ENCODE measurements around the gene C2CD4B.

Gene C2CD4B

DNA sequence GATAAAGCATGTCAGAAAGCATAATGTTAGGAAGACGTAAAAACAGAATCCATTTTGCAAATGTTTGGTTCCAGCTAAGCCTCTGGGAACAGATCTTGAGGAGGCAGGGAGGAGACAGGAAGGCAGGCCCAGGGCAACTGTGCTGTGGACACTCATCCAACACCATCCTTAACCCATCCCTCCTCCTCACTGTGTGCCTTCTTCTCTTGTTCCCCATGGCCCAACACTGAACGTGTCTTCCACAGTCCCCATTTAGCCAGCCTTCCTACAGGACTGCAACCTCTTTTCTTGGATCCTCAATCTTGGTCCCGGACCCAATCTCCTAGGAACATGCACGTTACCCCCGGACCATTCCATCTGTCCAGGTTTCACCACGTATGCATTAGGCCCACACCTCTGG is 15.4 kb downstream of the C2CD4B start:
- DNase-seq, result no peak

DNA sequence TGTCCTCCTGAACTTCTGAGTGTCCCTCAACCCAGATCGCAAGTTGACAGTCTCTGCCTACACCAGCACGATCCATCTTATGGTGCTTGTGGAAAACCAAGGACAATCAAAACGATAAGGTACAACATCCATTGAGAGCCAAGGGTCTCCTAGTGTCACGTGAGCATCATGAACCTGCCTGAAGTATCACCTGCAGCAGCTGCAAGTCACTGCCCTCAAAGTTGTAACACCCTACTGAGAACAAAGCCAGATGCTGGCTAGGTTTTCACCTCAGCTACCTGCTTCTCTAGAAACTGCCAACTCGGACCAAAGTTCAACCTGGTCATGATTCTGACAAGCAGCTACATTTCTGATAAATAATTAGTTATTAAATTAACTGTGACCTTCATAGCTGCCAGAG is 17.5 kb downstream of the C2CD4B start:
- DNase-seq, result no peak

DNA sequence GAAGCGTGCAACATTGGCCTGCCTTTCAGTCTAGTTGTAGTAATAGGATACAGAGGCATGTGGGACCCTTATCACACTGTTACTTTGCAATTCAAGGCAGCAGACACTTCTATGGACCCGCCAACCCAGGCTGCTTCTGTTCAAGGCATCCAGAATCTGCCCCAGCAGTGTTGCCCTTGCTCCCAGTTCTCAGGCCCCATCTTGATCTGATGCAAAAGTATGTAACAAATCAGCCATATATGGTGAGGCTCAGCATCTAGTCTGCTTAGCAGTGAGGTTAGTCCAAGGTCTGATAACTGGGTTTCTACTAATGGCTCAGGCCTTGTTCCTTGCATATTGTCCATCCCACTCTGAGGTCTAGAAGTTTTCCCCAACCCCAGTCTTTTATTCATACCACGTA is 17.9 kb downstream of the C2CD4B start:
- DNase-seq, result no peak

DNA sequence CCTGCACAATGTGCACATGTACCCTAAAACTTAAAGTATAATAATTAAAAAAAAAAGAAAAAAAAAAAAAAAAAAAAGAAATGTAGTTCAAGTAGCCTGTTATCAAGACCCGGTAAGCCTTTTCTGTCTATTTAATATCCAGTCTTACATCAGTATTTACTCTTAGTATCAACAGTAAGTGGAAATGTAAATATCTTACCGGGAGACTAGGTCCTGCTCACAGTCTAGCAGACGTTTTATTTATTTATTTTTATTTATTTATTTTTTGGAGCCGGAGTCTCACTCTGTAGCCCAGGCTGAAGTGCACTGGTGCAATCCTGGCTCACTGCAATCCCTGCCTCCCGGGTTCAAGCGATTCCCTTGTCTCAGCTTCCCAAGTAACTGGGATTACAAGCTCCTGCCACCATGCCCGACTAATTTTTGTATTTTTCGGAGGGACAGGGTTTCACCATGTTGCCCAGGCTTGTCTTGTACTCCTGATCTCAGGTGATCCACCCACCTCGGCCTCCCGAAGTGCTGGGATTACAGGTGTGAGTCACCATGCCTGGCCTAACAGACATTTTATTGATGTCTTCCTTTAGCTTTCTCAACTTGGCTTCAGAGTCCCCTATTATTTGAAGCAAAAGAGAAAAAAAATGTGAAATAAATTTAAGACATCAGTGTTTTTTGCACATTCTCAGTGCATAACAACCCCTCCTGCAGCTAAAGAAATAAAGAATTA is 19.9 kb downstream of the C2CD4B start:
- DNase-seq, result no peak

DNA sequence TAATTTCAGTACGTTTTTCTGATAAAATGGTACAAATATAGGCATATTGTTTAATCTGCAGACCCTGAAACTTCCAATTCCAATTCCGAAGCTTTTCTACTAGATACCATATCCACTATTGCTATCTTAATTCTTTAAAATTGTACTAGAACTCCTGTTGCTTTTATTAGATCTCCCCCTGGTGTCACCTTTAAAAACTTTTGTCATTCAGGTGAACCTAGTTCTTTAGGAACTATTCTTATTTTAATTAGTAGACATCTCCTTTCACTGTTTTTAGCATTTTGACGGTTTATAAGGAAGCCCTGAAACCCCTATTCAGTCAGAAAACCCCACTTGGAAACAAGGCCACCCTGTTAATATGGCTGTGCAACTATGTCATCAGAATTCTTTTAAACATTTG is 22.3 kb downstream of the C2CD4B start:
- no peak for DNase-seq

DNA sequence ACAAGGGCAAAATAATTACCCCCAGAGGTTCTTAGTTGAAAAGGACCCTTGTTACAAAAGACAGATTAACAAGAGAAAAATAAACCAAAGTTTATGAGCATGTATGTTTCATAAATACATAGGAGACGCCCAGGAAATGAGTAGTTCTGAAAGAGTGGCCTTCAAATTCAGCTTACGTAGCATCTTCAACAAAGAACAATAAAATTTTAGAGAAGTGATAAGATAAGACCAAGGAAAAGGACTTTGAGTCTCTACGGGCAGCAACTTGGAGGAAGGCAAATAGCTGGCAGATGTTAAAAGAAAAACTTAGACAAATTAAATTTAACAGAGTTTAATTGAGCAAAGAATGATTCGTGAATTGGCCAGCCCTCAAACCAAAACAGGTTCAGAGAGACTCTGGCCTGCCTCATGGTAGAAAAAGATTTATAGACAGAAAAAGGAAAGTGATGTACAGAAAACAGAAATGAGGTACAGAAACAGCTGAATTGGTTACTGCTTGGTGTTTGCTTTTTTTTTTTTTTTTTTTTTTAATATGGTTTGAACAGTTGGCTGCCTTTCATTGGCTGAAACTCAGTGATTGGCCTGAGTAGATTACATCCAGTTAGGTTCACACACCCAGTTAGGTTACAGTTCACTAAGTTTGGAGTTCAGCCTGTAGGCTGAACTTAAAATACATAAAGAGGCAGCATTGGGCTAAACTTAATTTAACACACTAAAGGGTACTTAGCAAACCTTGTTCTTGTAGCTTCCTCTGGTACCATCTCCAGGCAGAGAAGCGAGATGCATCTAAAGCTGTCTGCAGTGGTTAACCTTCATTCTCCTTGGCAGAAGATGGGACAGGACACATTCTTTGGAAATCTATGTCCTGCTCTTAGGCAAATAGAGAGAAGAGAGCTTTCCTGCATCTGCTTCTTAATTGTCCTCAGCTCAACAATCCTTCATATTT is 23.2 kb downstream of the C2CD4B start:
- DNase-seq, result no peak

DNA sequence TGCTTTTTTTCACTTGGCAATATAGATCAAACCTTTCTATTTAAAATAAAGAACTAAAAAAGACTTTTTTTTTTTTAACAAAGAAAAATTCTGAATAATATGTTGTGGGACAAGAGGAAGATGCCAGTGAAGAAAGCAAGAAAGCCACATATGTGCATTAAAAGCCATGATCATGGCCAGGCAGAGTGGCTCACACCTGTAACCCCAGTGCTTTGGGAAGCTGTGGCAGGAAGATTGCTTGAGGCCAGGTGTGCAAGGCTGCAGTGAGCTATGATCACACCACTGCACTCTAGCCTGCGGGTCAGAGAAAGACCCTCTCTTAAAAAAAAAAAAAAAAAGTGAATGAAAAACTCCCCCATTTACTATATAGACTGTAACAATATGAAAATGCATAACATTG is 23.9 kb downstream of the C2CD4B start:
- DNase-seq, result no peak

DNA sequence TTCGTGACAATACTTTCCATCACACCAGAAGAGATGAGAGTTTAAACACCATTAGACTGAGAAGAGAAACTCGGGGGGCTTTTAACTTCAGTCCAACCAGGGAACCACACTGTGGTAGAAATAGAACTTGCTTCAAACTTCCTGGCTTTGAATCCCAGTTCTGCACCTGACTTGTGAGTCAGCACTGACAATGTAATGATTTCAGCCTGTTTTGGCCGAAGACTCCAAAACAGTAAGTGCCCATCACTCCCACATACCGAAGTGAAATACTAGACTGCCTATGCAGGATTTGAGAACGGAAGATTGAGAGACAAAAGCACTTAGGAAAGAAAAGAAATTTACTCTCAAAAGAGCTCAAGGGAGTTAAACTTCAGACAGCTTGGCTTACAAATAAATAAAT is 27.0 kb downstream of the C2CD4B start:
- DNase-seq, result no peak

DNA sequence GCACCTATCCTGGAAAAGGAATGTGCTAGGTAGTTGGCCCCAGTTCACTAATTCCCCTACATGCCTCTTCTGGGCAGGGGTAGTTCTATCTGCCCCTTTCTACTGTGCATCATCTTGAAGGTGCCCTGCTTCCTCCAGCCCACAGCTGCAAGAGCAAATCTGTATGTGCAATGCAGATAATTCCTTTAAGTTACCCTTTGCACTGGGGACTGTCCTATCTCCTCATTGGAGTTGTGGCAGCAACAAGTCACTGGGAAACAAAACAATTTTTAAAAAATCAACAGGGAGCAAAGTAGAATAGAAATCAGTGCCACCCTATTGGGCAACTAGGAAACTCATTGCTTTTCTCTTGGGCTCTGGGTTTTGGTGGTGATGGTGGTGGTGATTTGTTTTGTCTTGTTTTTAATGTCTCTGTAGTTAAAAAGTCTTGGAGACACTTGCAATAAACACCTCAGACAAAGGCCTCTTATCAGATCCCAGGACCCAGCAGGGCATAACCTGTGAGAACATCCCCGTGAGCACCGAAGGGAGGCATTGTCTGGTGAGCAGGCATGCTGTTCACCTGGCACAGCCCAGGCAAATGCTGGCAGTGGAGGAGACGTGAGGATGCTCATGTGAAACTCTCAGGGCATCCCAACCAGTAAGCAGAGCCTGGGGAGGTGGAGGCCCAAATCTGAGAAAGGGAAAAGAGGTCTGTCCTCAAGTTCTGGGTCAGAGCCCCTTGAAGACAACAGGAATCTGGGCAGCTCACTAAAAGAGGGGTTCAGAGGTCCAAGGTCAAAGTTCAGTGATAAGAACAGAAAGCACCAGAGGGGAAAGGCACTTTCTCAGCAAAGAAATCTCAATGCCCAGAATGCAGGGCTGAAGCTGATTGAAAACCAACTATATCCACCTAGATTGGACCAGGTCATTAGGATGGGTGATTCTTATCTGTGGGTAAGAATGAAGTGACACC is 27.9 kb downstream of the C2CD4B start:
- DNase-seq, result no peak

DNA sequence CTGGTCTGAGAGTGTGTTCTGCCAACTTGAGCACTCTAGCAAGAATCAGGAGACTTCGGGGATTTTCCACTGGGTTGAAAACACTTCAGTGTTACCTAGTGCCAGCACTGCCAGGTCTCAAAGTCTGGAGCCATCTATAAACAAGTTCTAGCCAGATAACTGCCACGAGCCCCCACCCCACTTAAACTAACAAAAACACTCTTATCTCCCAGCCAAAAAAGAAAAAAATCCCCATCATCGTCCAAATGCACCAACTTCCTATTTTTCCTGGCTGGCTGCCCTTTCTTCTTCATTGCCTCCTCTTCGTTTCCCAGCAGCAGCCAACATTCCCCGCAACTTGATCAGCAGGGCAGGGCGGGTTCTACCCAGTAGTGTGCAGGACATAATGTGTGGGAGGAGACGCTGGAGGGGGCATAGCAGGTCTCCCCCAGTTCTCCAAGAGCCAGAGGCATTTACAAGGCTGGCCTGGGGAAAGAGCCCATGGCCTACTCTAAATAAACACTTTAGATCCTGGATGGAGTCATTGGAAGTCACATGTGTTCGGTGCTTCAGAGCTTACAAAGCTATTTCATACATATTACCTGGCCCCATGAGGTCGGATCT is 29.5 kb downstream of the C2CD4B start:
- no peak for DNase-seq

DNA sequence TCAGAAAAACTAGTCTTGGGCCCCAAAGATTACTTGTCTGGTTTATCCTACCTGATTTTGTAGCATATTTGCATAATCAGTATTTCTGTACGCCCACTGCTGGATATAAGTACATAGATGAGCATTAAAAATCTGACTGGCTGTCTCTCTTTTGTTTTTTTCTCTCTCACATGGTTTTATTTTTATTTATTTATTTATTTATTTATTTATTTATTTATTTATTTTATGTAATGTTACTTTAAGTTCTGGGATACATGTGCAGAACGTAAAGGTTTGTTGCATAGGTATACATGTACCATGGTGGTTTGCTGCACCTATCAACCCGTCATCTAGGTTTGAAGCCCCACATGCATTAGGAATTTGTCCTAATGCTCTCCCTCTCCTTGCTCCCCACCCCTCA is 31.9 kb downstream of the C2CD4B start:
- no peak for DNase-seq

DNA sequence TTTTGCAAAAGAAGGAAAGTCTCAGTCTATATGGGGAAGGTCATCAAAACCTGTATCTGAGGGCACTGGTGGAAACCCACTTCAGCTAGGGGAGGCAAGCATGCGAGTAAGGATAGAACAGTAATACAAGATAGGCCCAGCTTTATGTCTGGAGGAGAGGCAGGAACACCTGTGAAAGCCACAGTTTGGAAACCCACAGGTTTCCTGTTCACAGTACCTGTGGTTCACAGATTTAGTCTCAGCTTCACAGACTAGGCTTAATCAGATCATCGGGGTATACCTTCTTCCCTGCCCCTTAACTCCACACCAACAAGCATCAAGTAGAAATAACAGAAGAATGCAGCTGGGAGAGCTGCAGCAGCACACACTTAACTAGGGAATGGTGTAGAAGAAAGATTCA is 36.2 kb downstream of the C2CD4B start:
- DNase-seq, result no peak

DNA sequence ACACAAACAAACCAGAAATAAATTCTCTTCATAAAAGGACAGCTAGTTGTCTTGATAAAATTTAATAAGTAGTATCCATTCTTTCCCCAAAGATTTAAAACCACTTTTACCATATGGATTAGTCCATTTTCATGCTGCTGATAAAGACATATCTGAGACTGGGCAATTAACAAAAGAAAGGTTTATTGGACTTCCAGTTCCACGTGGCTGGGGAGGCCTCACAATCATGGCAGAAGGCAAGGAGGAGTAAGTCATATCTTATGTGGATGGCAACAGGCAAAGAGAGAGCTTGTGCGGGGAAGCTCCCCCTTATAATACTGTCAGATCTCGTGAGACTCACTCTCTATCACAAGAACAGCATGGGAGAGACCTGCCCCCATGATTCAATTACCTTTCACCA is 38.7 kb downstream of the C2CD4B start:
- DNase-seq, result no peak

DNA sequence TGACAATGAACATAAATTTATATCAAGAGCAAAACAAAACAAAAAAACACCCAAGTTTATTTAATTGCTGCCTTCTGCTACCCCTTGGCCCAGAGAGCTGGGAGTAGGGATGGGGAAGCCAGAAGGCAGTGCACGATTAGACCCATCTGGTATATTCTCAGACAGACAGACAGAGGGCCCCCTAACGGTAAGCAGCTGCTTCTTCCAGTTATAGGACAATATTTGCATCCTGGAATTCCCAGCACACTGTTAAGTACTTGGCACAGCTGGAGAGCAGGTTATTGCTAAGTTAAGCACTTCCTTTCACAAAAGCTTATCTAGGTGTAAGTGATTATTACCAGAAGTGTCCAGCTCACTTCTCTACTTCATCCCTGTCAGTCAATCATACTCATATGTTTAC is 39.3 kb downstream of the C2CD4B start:
- no peak for DNase-seq

DNA sequence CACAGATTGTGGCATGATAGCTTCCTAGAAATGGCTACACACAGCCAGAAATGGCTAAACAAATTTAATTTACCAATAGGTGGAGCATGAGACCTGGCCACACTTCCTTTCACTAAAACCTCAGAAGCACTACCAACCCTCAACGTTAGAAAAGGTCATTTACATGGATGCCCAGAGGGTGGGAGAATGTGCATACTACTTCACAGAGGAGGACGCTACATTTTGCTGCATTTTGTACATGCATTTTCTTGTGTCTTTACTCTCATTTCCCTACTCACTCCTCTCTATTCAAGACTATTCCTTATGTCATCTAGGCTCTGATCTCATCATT is 40.1 kb downstream of the C2CD4B start:
- DNase-seq, result no peak

DNA sequence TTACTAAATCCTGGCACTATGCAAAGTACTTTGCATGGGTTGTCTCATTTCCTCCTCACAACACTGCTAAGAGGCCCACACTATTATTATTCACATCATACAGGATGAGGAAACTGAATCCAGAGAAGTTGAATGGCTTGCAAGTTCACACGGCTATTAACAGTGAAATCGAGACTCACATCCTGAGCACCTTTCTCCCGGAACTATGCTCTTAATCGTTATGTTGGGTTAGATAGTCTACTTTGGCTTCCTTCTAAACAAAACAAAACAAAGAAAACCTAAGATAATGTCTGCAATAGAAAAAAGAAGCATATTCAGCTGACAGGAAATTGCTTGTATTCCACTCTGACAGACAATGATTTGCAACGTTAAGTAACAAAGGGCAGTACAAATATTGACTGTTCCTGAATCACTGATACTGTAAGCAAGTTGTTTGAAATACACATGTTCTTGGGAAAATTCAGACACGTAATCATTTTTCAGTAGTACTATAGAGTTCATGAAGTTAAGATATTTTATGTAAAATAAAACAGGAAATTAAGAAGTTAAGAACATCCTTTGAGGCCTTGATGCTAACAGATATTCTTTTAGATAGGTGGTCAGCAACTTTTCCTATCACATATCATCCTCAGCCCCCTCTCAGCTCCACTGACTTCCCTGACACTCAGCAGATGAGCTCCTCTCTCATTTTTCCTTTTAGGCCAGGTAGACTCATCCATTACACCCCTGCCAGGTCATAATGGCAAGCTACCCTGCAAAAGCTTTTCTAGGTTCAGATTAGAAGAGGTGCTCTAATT is 40.7 kb downstream of the C2CD4B start:
- DNase-seq, result no peak

DNA sequence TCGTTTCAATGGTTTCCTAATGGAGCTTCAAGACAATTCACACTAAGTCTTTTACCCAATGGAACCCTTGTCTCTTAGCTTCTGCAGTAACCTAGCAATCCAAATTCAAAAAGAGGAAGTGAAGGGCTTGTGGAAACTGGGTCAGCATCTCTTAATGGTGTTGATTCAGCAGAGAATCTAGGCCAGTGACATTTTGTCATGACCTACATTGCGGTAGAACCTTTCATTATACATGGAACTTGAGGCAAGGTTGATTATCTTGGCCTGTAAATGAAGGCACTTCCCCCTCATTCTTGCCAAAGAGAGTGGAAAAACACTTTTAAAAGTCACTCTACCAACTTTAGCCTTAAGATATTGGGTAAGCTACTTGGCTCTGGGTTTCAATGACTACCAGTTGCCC is 42.8 kb downstream of the C2CD4B start:
- DNase-seq, result peak in 1 of 56 donors; percentile 28

DNA sequence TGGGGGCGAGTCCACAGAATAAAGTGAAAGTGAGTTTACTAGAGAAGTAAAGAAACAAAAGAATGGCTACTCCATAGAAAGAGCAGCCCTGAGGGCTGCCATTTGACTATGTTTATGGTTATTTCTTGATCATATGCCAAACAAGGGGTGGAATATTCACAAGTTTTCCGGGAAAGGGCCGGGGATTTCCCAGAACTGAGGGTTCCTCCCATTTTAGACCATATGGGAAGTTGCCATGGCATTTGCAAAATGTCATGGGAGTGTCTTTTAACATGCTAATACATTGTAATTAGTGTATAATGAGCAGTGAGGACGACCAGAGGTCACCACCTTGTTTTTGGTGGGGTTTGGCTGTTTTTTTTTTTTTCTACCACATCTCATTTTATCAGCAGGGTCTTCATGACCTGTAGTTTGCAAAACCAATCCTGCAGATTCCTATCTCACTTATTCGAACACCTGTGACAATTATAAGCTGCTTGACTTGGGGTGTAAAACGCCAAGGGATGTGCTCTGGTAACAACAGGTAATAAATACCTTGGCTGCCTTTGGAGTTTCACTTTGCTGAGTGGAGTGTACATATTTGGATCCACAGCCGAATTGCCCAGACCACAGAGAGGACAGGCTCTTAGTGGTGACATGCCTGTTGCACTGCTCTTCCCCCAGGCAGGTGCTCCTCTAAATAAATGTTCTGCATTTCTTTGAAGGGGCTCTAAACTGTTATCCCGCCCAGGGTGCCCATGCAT is 43.6 kb downstream of the C2CD4B start:
- DNase-seq, result no peak

DNA sequence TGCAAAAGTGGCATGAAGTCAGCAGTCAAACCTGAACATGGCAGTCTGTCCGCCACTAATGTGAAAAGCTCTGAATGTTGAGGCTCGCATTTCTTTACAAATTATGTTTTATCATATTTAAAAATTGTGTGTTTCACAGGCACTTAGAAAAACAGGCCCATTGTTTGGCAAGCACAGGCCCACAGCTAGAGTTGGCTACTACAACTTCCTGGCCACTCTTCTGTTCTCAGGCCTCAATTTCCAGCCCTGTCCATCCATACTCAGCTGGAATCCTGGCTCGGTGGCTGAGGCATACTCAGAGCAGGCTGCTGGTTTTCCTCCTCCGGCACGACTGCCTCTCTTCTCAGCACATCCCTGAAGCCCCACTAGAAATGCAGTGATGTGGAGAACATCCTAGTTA is 44.3 kb downstream of the C2CD4B start:
- no peak for DNase-seq

DNA sequence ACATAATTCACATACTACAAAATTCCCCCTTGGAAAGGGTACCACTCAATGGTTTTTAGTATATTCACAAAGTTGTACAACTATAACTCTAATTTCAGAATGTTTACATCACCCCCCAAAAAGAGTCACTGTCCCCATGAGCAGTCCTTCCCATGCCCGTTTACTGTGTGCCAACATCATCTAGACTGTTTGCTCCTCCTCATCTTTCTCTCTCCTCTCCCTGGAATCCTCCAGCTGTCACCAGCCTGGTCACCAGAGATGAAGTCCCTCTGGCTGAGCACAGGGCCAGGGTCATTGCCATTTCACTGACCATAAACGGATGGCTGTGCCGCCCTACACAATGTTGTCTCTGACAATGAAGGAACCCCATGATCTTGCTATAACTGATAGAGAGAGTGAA is 45.2 kb downstream of the C2CD4B start:
- no peak for DNase-seq
